Kidney epithelial cell (primary cell): Measurements from ENCODE around the gene KIF1B. TPM values are rescaled to one million over a fixed set of nuclear protein-coding genes. Genes with fewer than 3 reads are reported as not detected.

Experiments used
- DNase-seq: peaks from one replicate; pipeline ENCODE4 v3.0.0-alpha.2; 2010; ENCODE audit warnings: low read depth
- H3K27me3 ChIP-seq: 2 replicates; pipeline ENCODE4 v1.6.0; 2011; ENCODE audit warnings: low read length; ENCODE audit not compliant: control insufficient read depth, insufficient read depth
- H3K36me3 ChIP-seq: 2 replicates; pipeline ENCODE4 v1.5.1; 2011; ENCODE audit warnings: low read length; ENCODE audit not compliant: control insufficient read depth, insufficient read depth
- H3K4me3 ChIP-seq: 2 replicates; pipeline ENCODE4 v1.5.1; 2011; ENCODE audit warnings: low read depth, mild to moderate bottlenecking, control low read depth, low read length
- total RNA-seq: library from RNA; depleted of rRNA; stranded (reverse); fragments of >200 nt; gene quantifications from 2 replicates; pipeline ENCODE4 v1.2.3, GENCODE V29; 2015
- TF ChIP-seq, protein P1 (sequence below): IDR thresholded peaks from 2 replicates; pipeline ENCODE4 v1.5.1; 2011; ENCODE audit warnings: mild to moderate bottlenecking, moderate library complexity, low read length, control low read depth, inconsistent platforms; ENCODE audit not compliant: insufficient read depth, poor library complexity, severe bottlenecking

KIF1B gene
- total RNA-seq, 1 donor from 2014 or later = 33.9 TPM

DNA sequence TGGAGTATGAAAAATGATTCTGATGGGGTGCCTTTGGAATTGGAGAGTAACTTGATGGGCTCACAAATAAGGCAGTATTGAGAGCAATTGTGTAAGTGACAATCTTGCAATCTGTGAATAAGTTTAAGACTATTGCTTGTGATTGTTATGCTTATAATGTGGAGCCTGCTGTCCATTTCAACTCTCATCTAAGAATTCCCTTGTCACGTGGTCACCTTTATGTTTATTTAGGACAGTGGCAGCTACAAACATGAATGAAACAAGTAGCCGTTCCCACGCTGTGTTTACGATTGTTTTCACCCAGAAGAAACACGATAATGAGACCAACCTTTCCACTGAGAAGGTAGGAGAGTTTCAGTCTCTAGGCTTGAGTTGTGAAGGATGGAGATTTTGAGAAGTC lies 57.6 kb downstream of the KIF1B start:
- Histone ChIP-seq H3K4me3 (no peak overlapping the region), H3K27me3 (no peaks in the 10 kb centered on the region), H3K36me3 (no peaks in the 10 kb centered on the region)
- TF ChIP-seq, protein P1, sequence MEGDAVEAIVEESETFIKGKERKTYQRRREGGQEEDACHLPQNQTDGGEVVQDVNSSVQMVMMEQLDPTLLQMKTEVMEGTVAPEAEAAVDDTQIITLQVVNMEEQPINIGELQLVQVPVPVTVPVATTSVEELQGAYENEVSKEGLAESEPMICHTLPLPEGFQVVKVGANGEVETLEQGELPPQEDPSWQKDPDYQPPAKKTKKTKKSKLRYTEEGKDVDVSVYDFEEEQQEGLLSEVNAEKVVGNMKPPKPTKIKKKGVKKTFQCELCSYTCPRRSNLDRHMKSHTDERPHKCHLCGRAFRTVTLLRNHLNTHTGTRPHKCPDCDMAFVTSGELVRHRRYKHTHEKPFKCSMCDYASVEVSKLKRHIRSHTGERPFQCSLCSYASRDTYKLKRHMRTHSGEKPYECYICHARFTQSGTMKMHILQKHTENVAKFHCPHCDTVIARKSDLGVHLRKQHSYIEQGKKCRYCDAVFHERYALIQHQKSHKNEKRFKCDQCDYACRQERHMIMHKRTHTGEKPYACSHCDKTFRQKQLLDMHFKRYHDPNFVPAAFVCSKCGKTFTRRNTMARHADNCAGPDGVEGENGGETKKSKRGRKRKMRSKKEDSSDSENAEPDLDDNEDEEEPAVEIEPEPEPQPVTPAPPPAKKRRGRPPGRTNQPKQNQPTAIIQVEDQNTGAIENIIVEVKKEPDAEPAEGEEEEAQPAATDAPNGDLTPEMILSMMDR = no peak
- no peak for DNase-seq

DNA sequence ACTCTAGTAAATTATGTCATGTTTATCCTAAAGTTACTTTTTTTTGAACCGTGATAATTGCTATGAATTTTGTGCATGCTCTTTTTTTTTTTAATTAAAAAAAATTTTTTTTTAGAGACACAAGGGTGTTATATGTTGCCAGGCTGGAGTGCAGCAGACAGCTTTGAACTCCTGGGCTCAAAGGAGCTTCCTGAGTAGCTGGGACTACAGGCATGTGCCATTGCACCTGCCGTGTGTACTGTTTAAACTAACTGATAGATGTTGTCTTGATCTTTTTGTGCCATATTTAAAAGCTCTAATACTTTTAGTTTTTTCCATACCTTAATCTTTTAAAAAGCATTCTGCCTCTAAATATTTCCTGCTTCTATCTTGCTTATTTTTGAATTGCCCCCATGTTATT lies 60.7 kb downstream of the KIF1B start:
- DNase-seq = no peak
- Histone ChIP-seq H3K36me3 (no peaks in the 10 kb centered on the region), H3K27me3 (no peaks in the 10 kb centered on the region), H3K4me3 (no peak overlapping the region)
- TF ChIP-seq, protein P1 = no peak

DNA sequence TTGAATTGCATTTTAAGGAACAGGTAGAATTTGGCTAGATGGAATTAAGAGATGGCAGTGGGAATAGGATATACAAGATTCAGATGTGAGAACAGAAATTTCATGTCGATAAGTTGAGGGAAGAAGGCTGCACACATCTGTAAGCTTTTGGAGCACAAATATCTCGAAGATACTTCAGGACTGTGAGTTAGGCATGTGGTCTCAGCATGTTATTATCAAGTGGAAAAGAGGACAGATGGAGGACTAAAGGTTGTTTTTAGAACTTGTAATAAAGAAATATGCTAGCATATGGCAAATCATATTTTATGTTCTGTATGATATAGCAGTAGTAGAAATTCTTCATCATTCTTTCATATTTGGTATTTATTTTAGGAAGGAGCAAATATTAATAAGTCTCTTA lies 61.5 kb downstream of the KIF1B start:
- Histone ChIP-seq H3K36me3 (no peaks in the 10 kb centered on the region), H3K27me3 (no peaks in the 10 kb centered on the region), H3K4me3 (no peak overlapping the region)
- DNase-seq = no peak
- TF ChIP-seq, protein P1 = no peak

DNA sequence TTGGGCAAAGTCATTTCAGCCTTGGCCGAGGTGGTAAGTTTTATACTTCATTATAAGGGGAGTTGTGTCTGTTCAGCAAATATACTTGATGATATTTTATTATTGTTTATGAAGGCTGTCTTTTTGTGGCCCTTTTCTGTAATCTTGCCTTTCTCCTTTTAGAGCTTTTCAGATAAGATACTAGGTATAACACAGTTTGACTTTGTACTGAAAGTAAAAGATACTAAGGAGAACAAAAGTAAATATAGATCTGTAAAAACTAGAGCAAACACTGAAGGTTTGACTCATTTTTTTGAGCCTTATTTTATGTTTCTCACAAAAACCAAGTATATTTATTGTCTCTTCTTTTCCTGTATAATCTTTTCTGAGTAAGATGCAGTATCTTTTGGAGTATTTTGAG lies 61.9 kb downstream of the KIF1B start:
- Histone ChIP-seq H3K4me3 (no peak overlapping the region), H3K36me3 (no peaks in the 10 kb centered on the region), H3K27me3 (no peaks in the 10 kb centered on the region)
- TF ChIP-seq, protein P1 = no peak
- no peak for DNase-seq

DNA sequence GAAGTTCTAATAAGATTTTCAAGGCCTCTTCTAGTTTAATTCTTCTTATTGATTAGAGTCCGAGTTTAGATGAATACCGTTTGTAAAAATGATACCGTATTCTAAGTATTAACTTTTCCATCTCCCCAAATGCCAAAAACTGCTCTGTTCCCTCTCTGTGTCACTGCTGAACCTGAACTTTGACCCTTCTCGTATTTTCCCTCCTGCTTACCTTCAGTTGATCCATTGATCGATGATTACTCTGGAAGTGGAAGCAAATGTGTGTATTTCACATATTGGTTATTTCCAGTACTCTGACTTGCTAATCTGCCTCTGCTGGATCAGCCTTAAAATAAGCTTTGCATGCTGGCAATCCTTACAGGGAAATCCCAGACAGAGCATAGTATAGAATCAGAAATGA lies 68.5 kb downstream of the KIF1B start:
- Histone ChIP-seq H3K27me3 (no peaks in the 10 kb centered on the region), H3K4me3 (no peak overlapping the region), H3K36me3 (no peaks in the 10 kb centered on the region)
- TF ChIP-seq, protein P1 = no peak
- no peak for DNase-seq
